ENCODE data around the gene CD81.

DNA sequence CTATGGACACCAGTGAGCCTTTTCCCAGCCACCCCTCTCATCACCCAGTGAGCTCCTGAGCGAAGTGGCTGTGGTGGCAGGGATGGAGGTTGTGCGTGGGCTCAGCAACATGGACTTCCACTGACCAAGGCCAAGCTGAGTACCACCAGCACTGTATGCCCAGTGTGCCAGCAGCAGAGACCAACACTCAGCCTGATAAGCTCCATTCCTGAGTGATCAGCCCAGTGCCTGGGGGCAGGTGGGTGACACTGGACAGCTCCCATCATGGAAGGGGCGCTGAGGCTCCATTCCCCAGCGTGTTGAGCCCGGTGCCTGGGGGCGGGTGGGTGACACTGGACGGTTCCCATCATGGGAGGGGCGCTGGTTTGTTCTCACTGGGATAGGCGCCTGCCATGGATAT lies 17.6 kb upstream of the CD81 start:
- TF ChIP-seq, protein P1, sequence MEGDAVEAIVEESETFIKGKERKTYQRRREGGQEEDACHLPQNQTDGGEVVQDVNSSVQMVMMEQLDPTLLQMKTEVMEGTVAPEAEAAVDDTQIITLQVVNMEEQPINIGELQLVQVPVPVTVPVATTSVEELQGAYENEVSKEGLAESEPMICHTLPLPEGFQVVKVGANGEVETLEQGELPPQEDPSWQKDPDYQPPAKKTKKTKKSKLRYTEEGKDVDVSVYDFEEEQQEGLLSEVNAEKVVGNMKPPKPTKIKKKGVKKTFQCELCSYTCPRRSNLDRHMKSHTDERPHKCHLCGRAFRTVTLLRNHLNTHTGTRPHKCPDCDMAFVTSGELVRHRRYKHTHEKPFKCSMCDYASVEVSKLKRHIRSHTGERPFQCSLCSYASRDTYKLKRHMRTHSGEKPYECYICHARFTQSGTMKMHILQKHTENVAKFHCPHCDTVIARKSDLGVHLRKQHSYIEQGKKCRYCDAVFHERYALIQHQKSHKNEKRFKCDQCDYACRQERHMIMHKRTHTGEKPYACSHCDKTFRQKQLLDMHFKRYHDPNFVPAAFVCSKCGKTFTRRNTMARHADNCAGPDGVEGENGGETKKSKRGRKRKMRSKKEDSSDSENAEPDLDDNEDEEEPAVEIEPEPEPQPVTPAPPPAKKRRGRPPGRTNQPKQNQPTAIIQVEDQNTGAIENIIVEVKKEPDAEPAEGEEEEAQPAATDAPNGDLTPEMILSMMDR (conservative IDR thresholded peaks at IDR 0.05; ENCODE audit: low read length), result no peak
- TF ChIP-seq EZH2phosphoT487 (IDR thresholded peaks at IDR 0.05; ENCODE audit: borderline replicate concordance), result no peak

Measured in Loucy (cell line).